Measurements from ENCODE around the gene NELL1. TPM values are rescaled to one million over a fixed set of nuclear protein-coding genes. Genes with fewer than 3 reads are reported as not detected.

NELL1 gene
- total RNA-seq, 6 experiments from 2014 or later: not detected

DNA sequence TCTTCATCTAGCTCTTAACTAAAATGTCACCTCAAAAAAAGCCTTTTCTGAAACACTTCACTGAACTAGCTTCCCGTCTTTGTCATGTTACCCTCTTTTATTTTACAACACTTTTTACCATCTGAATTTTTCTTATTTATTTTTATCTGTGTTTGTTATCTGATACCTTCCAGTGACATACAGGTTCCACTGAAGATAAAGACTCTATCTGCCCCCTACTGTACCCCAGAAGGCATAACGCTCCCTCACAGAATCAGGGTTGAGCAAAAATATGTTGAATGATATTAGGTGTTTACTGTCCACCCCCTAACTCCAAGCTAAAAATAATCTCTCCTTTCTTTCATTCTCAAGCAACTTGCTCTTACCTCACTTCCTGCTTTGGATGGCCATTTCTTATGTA lies 654.2 kb downstream of the NELL1 start:
- Mint-ChIP-seq H3K27ac (no peak overlapping the region), H3K36me3 (ENCODE audit: low read depth) (no peaks in the 10 kb centered on the region), H3K27me3 (ENCODE audit: insufficient read depth) (no peaks in the 10 kb centered on the region; the same call in 1 of the 2 replicates), H3K4me3 (no peak overlapping the region), H3K4me1 (ENCODE audit: low read depth) (no peaks in the 10 kb centered on the region), H3K9me3 (peaks cover 26% of the 10 kb centered on the region)
- TF ChIP-seq, protein P1, sequence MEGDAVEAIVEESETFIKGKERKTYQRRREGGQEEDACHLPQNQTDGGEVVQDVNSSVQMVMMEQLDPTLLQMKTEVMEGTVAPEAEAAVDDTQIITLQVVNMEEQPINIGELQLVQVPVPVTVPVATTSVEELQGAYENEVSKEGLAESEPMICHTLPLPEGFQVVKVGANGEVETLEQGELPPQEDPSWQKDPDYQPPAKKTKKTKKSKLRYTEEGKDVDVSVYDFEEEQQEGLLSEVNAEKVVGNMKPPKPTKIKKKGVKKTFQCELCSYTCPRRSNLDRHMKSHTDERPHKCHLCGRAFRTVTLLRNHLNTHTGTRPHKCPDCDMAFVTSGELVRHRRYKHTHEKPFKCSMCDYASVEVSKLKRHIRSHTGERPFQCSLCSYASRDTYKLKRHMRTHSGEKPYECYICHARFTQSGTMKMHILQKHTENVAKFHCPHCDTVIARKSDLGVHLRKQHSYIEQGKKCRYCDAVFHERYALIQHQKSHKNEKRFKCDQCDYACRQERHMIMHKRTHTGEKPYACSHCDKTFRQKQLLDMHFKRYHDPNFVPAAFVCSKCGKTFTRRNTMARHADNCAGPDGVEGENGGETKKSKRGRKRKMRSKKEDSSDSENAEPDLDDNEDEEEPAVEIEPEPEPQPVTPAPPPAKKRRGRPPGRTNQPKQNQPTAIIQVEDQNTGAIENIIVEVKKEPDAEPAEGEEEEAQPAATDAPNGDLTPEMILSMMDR (IDR thresholded peaks at IDR 0.05): no peak
- DNase-seq: no peak

DNA sequence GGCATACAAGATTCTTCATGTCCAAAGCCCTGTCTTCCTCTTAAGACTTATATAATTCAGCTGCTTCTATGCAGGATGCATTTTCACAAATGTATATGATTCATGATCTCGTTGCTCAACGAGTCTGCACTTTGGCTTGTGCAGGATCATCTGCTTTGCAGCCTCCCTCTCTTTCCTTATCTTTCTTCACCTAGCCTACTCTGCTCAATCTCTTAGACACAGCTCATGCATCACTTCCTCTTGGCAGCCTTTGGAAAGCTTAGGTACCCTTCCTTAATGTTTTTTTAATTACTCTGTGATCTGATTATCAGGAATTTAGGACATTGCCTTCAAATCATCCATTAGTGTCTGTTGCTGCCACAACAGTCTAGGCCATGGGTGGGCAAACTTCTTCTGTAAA lies 673.8 kb downstream of the NELL1 start:
- TF ChIP-seq, protein P1 (IDR thresholded peaks at IDR 0.05): no peak
- Mint-ChIP-seq H3K4me1 (ENCODE audit: low read depth) (no peaks in the 10 kb centered on the region), H3K9me3 (peaks cover 23% of the 10 kb centered on the region), H3K4me3 (no peak overlapping the region), H3K27ac (no peak overlapping the region), H3K27me3 (ENCODE audit: insufficient read depth) (no peaks in the 10 kb centered on the region; the same call in 1 of the 2 replicates), H3K36me3 (ENCODE audit: low read depth) (no peaks in the 10 kb centered on the region)
- DNase-seq: no peak

DNA sequence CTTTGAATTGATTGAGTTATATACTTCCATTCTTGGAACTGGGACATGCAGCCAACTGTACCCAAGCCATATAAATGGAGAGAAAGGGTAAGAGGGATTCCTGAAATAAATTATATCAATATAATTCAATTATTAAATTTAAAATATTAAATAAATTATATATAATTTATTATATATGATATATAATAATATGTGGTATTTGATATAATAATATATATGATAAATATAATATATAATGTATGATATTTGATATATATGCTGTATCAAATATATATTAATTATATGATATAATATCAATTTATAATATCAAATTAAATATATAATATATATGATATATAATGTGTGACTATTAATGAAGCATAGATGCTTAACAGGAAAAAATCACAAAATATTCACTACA lies 677.0 kb downstream of the NELL1 start:
- Mint-ChIP-seq H3K4me1 (ENCODE audit: low read depth) (no peaks in the 10 kb centered on the region), H3K9me3 (peaks cover 17% of the 10 kb centered on the region), H3K36me3 (ENCODE audit: low read depth) (no peaks in the 10 kb centered on the region), H3K4me3 (no peak overlapping the region), H3K27ac (no peak overlapping the region), H3K27me3 (ENCODE audit: insufficient read depth) (no peaks in the 10 kb centered on the region)
- TF ChIP-seq, protein P1 (IDR thresholded peaks at IDR 0.05): no peak
- DNase-seq: no peak

DNA sequence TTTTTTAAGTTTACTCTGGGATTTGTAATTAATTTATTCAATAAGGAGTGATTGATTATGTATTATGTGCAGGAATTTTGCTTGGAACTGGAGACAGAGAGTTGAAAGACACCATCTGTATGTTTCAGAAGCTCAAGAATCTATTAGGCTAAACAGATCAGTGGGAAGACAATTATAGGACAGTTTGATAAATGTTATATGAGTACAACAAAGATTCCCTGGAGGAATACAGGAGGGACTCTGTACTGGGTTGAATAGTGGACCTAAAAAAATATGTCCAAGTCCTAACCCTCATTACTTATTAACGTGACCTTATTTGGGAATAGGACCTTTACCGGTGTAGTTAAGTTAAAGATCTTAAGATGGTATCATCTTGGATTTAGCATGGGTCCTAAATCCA lies 681.2 kb downstream of the NELL1 start:
- Mint-ChIP-seq H3K36me3 (ENCODE audit: low read depth) (no peaks in the 10 kb centered on the region), H3K9me3 (peaks cover 39% of the 10 kb centered on the region), H3K27me3 (ENCODE audit: insufficient read depth) (no peaks in the 10 kb centered on the region), H3K4me1 (ENCODE audit: low read depth) (no peaks in the 10 kb centered on the region), H3K4me3 (no peak overlapping the region), H3K27ac (no peak overlapping the region)
- TF ChIP-seq, protein P1 (IDR thresholded peaks at IDR 0.05): no peak
- no peak for DNase-seq

DNA sequence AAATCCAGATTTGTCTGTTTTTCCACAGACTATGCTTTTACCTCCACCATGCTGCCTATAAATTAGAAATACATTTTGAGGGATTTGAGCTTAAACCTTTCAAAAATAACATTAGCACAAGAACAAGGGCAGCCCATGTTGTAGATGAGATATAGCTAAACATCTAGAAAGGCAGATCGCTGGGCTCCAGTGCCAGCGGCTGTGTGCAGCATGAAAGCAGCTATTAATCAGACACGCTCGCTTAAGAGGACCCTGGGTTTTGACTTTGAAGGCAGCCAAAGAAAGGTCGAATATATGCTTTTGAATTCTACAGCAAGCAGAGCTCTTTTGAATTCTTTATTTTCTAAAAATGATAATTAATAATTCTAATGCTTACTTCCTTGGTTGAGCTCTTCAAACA lies 684.0 kb downstream of the NELL1 start:
- H3K4me3 Mint-ChIP-seq: no peak overlapping the region
- DNase-seq: no peak
- no peaks in the 10 kb centered on the region for H3K4me1 Mint-ChIP-seq (ENCODE audit: low read depth)
- no peaks in the 10 kb centered on the region for H3K27me3 Mint-ChIP-seq (ENCODE audit: insufficient read depth)
- no peaks in the 10 kb centered on the region for H3K36me3 Mint-ChIP-seq (ENCODE audit: low read depth)
- TF ChIP-seq, protein P1 (IDR thresholded peaks at IDR 0.05): no peak
- no peak overlapping the region for H3K27ac Mint-ChIP-seq
- H3K9me3 Mint-ChIP-seq: peaks cover 41% of the 10 kb centered on the region
